Neural cell (in vitro differentiated cells): ENCODE measurements around the gene SSR4. TPM values are rescaled to one million over a fixed set of nuclear protein-coding genes. Genes with fewer than 3 reads are reported as not detected.

ENCODE experiments used
- H2AFZ ChIP-seq: fragments of 200-600, 300-800 bp; sonication (generic), shearing (Covaris generic); 2 replicates; pipeline ENCODE4 v1.6.0; 2014; ENCODE audit warnings: low read depth, mild to moderate bottlenecking, antibody characterized with exemption, low read length, moderate library complexity
- H3F3A ChIP-seq: fragments of 200-600 bp; shearing (Covaris generic); 2 replicates; pipeline ENCODE4 v1.6.1; 2016; ENCODE audit warnings: mild to moderate bottlenecking, moderate library complexity, mixed read lengths, antibody characterized with exemption, low read length; ENCODE audit not compliant: insufficient read depth, poor library complexity, severe bottlenecking
- H3K27ac ChIP-seq: fragments of 200-600, 300-800 bp; sonication (generic), shearing (Covaris generic); 2 replicates; pipeline ENCODE4 v1.5.1; 2014; ENCODE audit warnings: mild to moderate bottlenecking, low read length, moderate library complexity
- H3K27me3 ChIP-seq: fragments of 300-800, 200-600 bp; sonication (generic), shearing (Covaris generic); 2 replicates; pipeline ENCODE4 v1.6.0; 2014; ENCODE audit warnings: mild to moderate bottlenecking, low read depth, low read length, moderate library complexity; ENCODE audit not compliant: insufficient read depth
- H3K36me3 ChIP-seq: fragments of 300-800, 200-600 bp; sonication (generic), shearing (Covaris generic); 2 replicates; pipeline ENCODE4 v1.5.1; 2014; ENCODE audit warnings: mild to moderate bottlenecking, antibody characterized with exemption, low read length, moderate library complexity; ENCODE audit not compliant: insufficient read depth
- H3K4me2 ChIP-seq: fragments of 300-800, 200-600 bp; sonication (generic), shearing (Covaris generic); 2 replicates; pipeline ENCODE4 v1.6.0; 2014; ENCODE audit warnings: mild to moderate bottlenecking, low read length
- H3K4me3 ChIP-seq: fragments of 300-800, 200-600 bp; sonication (generic), shearing (Covaris generic); 2 replicates; pipeline ENCODE4 v1.5.1; 2014; ENCODE audit warnings: mild to moderate bottlenecking, low read length, moderate library complexity
- H3K79me2 ChIP-seq: fragments of 200-600 bp; shearing (Covaris generic); replicated peaks from 2 replicates; pipeline ENCODE4 v1.6.0; 2014; ENCODE audit warnings: mild to moderate bottlenecking, low read length, moderate library complexity; ENCODE audit not compliant: insufficient read depth
- H3K9ac ChIP-seq: fragments of 300-800, 200-600 bp; sonication (generic), shearing (Covaris generic); 2 replicates; pipeline ENCODE4 v1.6.1; 2016; ENCODE audit warnings: mild to moderate bottlenecking, low read length, mixed read lengths
- H3K9me2 ChIP-seq: fragments of 200-600 bp; shearing (Covaris generic); 2 replicates; pipeline ENCODE4 v1.6.1; 2016; ENCODE audit warnings: mild to moderate bottlenecking, low read length, mixed read lengths; ENCODE audit not compliant: insufficient read depth
- H3K9me3 ChIP-seq: fragments of 200-600, 300-800 bp; sonication (generic), shearing (Covaris generic); 2 replicates; pipeline ENCODE4 v1.6.1; 2016; ENCODE audit warnings: mild to moderate bottlenecking, mixed run types, low read length, moderate library complexity, mixed read lengths
- H4K20me1 ChIP-seq: fragments of 200-600 bp; shearing (Covaris generic); 2 replicates; pipeline ENCODE4 v1.6.1; 2016; ENCODE audit warnings: mild to moderate bottlenecking, mixed run types; ENCODE audit not compliant: insufficient read depth
- EP300 ChIP-seq: fragments of 450-650 bp; conservative IDR thresholded peaks from 2 replicates; pipeline ENCODE4 v1.6.1; 2014; ENCODE audit warnings: antibody characterized with exemption, mild to moderate bottlenecking, moderate library complexity; ENCODE audit not compliant: poor library complexity, severe bottlenecking
- EZH2 ChIP-seq: fragments of 200-600, 300-800 bp; shearing (Covaris generic), sonication (generic); IDR thresholded peaks from 2 replicates; pipeline ENCODE4 v1.6.1; 2014; ENCODE audit warnings: antibody characterized with exemption, low read length, borderline replicate concordance, mild to moderate bottlenecking; ENCODE audit not compliant: insufficient read depth, poor library complexity, severe bottlenecking
- MXI1 ChIP-seq: fragments of 450-650 bp; conservative IDR thresholded peaks from 2 replicates; pipeline ENCODE4 v1.6.1; 2014; ENCODE audit warnings: antibody characterized with exemption, mild to moderate bottlenecking; ENCODE audit not compliant: poor library complexity, severe bottlenecking
- POLR2AphosphoS5 ChIP-seq: IDR thresholded peaks from 2 replicates; pipeline ENCODE4 v1.6.1; 2012
- RAD21 ChIP-seq: fragments of 450-650 bp; conservative IDR thresholded peaks from 2 replicates; pipeline ENCODE4 v1.6.1; 2014; ENCODE audit warnings: antibody characterized with exemption, mild to moderate bottlenecking, moderate library complexity
- REST ChIP-seq: IDR thresholded peaks from 2 replicates; pipeline ENCODE4 v1.6.1; 2012; ENCODE audit warnings: borderline replicate concordance
- SMC3 ChIP-seq: fragments of 450-650 bp; conservative IDR thresholded peaks from 2 replicates; pipeline ENCODE4 v1.6.1; 2014; ENCODE audit warnings: antibody characterized with exemption, mild to moderate bottlenecking, moderate library complexity; ENCODE audit not compliant: poor library complexity
- TAF1 ChIP-seq: IDR thresholded peaks from 2 replicates; pipeline ENCODE4 v1.6.1; 2012; ENCODE audit warnings: low read depth
- polyA plus RNA-seq: library from polyadenylated mRNA; depleted of rRNA; stranded (reverse); fragments of >200 nt; gene quantifications from 2 replicates; pipeline ENCODE4 v1.2.3, GENCODE V29; 2014
- TF ChIP-seq, protein P1 (sequence below): fragments of 450-650 bp; IDR thresholded peaks from 2 replicates; pipeline ENCODE4 v1.5.1; 2014; ENCODE audit warnings: antibody characterized with exemption, mild to moderate bottlenecking, moderate library complexity; ENCODE audit not compliant: poor library complexity, severe bottlenecking

Gene SSR4
- polyA plus RNA-seq, 1 donor from 2014 or later = 186 TPM

DNA sequence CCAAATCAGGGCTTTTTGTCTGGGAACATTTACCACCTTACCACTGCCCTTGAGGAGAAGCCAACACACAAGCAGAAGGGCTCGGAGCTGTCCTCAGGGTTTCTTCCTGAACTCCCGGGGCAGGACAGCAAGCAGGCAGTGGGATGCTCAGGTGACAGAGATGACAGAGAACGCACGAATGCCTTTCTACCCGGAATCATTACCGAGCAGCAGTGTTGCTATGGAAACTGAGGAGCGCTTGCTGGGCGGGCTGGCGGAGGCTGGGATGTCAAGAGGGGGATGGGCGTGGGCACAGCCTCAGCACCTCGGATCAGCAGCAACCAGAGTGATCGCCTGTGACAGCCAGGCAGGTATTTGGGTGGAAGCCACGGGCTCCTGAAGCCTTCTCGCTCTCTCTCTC lies 17.8 kb downstream of the SSR4 start:
- Histone ChIP-seq H2AFZ (no peak overlapping the region), H3K27me3 (no peaks in the 10 kb centered on the region), H3K4me3 (peak overlapping the region; percentile 59), H3F3A (no peaks in the 10 kb centered on the region), H3K9ac (peak overlapping the region; percentile 75), H3K36me3 (no peaks in the 10 kb centered on the region), H3K9me2 (no peaks in the 10 kb centered on the region), H3K9me3 (no peaks in the 10 kb centered on the region), H3K27ac (peak overlapping the region; percentile 96), H3K79me2 (peaks cover 55% of the 10 kb centered on the region), H4K20me1 (no peaks in the 10 kb centered on the region), H3K4me2 (peak overlapping the region; percentile 48)
- TF ChIP-seq RAD21 (peak; percentile 40), EZH2 (no peak), REST (peak; percentile 57), POLR2AphosphoS5 (peak; percentile 77), MXI1 (peak; percentile 36), SMC3 (peak; percentile 39), TAF1 (peak; percentile 45), EP300 (peak; percentile 83)
- TF ChIP-seq, protein P1, sequence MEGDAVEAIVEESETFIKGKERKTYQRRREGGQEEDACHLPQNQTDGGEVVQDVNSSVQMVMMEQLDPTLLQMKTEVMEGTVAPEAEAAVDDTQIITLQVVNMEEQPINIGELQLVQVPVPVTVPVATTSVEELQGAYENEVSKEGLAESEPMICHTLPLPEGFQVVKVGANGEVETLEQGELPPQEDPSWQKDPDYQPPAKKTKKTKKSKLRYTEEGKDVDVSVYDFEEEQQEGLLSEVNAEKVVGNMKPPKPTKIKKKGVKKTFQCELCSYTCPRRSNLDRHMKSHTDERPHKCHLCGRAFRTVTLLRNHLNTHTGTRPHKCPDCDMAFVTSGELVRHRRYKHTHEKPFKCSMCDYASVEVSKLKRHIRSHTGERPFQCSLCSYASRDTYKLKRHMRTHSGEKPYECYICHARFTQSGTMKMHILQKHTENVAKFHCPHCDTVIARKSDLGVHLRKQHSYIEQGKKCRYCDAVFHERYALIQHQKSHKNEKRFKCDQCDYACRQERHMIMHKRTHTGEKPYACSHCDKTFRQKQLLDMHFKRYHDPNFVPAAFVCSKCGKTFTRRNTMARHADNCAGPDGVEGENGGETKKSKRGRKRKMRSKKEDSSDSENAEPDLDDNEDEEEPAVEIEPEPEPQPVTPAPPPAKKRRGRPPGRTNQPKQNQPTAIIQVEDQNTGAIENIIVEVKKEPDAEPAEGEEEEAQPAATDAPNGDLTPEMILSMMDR = no peak

- no peaks in the 10 kb centered on the region for H3F3A ChIP-seq
These were observed 18.7 kb downstream of the SSR4 start for GRCh38 chrX:153813161-153813560.

More at GRCh38 chrX:153813161-153813560, 18.7 kb downstream of the SSR4 start:
- Histone ChIP-seq H3K4me2 (no peak overlapping the region), H2AFZ (no peak overlapping the region), H3K9me2 (no peaks in the 10 kb centered on the region), H3K27me3 (no peaks in the 10 kb centered on the region), H3K9ac (peak overlapping the region; percentile 75), H4K20me1 (no peaks in the 10 kb centered on the region), H3K4me3 (peak overlapping the region; percentile 59), H3K79me2 (peaks cover 55% of the 10 kb centered on the region), H3K36me3 (no peaks in the 10 kb centered on the region), H3K27ac (peak overlapping the region; percentile 96), H3K9me3 (no peaks in the 10 kb centered on the region)
- TF ChIP-seq RAD21 (no peak), SMC3 (no peak), MXI1 (no peak), TAF1 (no peak), EP300 (no peak), REST (no peak), POLR2AphosphoS5 (no peak), EZH2 (no peak)
- TF ChIP-seq, protein P1 = no peak
